ENCODE measurements around the gene SEMA6D.

The SEMA6D gene

DNA sequence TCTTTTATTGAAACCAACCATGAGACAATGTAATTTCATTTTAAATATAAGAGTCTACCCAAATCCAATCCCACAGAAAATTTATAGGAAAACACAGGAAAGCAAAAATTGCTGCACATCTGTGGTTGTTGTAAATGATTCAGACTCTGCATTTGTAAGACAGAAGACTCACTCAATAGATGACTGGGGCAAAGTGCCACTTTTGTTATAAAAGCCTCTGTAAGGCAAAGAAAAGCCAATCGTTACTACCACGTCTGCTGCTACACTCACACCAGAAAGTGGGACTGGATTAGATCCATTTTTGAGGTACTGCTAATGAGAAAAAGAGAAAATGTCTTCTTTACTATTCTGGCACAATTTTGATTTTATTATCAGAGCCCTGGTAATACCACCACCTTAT lies 74.9 kb downstream of the SEMA6D start:
- DNase-seq: no peak

GRCh38 chr15:47794252-47794914 lies 77.1 kb downstream of the SEMA6D start:
- no peak for DNase-seq

- DNase-seq: no peak
Observed at GRCh38 chr15:47795864-47796263, 78.6 kb downstream of the SEMA6D start.

DNA sequence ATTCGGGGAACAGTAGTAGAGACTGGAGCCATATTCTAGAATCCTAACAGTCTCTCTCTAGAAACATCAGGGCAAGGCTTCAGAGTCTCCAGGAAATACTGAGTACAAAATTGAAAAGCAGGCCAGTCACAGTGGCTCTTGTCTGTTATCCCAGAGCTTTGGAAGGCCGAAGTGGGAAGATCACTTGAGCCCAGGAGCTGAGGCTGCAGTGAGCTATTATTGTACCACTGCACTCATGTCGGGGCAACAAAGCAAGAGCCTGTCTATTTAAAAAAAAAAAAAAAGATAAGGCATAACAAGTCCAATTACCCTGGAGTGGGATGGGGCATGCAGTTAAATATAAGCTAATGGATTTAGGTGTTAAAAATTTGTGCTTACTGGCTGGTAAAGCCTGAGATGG lies 79.0 kb downstream of the SEMA6D start:
- DNase-seq: no peak

DNA sequence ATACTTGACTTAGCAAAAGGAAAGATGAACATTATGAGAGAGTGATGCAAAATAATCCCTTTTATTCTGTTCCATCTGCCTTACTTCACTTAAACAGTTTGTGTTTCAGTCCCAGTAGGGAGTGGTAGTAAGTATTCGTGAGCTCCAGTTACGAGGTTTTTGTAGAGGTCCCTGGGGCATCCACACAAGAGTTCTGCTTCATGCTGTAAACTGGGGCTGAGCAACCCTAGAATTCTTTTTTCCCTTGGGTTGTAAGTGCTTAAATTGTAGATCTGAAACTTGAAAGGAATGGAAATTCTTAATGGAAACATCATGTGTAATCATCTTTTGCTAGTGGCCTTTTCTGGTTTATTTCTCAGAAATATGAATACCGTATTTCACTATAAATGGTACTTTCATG lies 79.5 kb downstream of the SEMA6D start:
- no peak for DNase-seq

GRCh38 chr15:47801522-47801921 lies 84.2 kb downstream of the SEMA6D start:
- DNase-seq: no peak

DNA sequence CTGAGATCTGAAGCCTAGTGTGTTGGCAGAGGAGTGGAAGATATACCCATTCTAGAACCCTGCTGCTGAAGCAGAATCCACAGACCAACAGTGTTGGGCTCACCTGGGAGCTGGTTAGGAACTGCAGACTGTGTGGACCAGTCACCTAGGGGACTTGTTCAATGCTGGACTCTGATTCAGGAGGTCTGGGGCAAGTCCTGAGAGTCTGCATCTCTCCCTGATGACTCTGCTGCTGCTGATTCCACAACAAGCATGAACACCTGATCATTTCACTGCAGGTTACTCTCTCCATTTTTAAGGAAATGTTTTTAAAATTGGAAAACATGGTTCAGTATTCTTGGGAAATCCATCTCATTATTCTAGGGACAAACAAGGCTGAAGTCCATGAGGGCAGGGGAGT lies 84.9 kb downstream of the SEMA6D start:
- DNase-seq: no peak

GRCh38 chr15:47803767-47804166 lies 86.5 kb downstream of the SEMA6D start:
- DNase-seq: no peak

DNA sequence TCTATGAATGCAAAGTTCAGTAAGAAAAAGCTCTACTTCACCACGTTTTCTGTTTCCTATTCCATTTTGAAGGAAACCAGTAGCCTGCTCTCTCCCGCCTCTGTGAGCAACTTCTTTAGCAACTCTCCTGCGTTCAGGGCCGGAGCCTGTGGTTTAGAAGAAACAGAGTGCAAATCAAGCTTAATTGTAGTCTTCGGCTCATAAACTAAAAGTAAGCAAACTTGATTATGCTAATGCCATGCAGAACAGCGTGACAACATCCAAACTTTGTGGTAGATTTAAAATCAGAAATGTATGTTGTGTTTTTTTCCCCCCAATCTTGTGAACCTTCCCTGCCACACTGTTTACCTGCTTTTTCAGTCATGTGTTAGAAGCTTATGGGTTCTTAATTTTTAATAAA lies 87.4 kb downstream of the SEMA6D start:
- DNase-seq: no peak

DNA sequence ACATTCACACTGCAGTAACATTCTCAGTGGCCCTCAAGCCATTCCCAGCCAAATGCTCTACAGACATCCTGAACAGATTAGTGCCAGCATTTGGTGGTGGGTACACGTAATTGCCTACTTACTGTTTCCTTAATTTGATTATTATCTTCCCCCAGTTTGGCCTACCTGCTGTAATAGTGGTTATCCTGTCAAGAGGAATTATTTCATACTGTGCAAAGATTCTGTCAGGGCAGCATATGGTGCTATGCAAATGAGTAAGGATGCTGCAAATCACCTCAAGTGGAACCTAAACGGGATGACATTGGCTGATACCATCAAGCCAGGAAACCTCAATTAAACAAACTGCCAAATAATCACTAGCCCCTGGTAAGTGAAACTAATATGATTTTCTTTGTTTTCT lies 88.7 kb downstream of the SEMA6D start:
- no peak for DNase-seq

- DNase-seq: no peak
Observed at GRCh38 chr15:47811172-47811571, 93.9 kb downstream of the SEMA6D start.

GRCh38 chr15:47812470-47812999 lies 95.2 kb downstream of the SEMA6D start:
- no peak for DNase-seq

DNA sequence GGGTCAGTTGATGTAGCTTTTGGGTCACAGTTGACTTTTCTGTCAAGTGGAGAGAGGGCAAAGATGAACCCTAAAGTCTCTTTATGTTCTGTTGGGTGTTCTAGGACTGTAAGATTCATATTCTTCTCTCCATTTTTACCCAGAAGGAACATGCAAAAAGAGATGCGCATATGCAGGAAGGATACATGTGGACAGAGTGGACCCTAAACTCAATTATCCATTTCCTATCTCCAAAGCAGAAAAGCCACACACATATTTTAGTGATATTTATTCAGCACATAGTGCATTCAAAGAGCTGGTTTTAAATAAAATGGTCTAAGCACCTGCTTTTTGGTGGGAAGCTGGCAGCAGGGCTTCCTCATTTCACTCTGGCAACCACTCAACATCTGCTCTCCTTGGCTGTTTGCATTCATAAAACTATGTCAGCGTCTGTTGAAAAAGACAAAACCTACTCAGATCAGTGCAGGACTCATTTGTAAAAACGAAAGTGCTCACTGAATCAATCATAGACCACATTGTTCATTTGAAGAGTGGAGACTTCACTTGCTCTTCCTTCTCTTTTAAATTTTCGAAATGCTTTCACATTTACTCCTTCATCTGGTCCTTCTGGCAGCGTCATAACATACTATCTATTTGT lies 96.6 kb downstream of the SEMA6D start:
- no peak for DNase-seq

DNA sequence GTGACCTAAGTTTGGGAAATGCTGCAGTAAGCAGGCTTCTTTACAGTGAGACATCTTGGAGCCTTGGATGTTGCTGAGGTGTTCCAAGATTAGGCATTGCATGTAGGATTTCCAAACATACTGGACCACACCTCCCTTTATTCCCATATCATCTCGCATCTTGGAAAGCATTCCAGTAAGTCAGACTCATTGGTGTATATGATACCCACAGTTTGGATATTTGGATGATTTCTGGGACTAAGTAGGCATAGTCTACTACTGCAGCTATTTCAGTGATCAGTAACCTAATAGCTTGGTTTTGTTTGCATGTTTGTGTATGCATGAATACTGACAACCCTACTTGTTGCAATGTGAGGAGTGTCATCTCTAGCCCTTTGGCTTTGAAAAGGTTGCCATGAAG lies 97.3 kb downstream of the SEMA6D start:
- DNase-seq: no peak

DNA sequence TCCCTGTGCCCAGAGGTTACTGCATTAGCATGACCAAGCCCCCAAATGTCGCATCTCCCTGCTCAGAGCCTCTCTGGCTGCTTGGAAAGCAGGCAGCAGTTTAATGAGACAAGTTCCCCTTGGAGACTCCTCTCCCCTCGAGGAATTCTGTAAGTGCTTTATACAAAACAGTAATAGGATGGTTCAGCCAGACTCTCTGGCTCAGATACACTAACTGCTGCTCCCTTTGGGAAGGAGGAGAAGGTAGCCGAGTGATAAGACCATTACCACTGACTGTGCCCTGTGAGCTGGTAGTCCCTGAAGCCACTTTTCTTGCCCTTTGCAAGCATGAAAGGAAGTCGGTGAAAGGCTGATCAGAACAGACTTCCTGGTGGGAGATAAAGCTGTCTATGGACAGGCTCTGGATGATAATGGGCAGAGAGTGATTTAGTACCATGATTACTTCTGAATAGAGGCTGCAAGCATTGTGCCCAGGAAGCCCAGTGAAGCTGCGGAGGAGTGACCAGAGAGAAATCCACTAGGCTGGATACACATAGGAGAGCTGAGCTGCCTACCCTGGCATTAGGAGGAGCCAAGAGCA lies 100.8 kb downstream of the SEMA6D start:
- no peak for DNase-seq

GRCh38 chr15:47819158-47819557 lies 101.9 kb downstream of the SEMA6D start:
- no peak for DNase-seq

- DNase-seq: no peak
Observed at GRCh38 chr15:47820057-47820746, 102.9 kb downstream of the SEMA6D start.

DNA sequence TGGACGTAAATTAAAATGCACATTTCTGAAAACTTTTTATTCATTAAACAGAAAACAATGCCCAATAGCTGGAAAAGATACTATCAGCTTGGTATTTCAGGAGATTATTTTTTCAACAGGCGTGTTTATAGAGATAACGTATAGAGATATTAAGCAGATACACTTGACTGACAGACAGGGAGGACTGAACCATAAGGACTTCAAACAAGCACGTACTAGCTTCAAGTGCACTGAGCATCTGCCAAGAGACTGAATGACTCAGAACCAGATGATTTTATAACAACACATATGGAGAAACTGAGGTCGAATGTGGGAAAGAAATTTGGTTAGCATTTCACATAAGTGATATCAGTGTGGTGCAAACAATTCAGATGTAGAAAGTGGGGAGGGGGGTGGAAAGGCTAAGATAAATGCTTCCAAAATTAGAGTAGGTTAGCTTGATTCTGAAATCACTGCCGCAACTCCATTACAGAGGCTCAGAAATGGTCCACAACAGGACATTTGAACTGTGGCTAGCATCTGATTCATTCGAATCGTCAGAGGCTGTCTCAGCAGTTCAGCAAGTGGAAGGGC lies 103.5 kb downstream of the SEMA6D start:
- DNase-seq: no peak

DNA sequence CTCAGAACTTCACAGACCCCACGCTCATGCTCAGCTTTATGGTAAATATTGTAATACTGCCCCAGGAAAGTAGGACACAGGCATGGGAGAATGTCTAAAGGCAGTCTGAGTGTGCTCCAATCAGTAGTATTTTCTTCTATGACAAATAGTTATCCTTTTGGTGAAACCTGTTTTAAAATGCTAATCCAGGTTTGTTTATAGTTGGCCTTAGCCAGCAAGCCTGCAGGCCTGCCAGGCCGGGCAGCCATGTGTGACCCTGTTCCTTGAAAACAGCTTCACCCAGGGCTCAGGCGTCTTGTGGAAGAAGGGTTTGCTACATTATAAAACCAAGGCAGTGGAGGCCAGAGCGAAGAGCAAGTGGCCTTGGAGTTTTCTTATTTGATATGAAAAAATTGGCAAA lies 104.7 kb downstream of the SEMA6D start:
- DNase-seq: no peak
